Mesendoderm (in vitro differentiated cells): ENCODE measurements around the gene FMN1.

Experiments used
- DNase-seq: peaks from one replicate; pipeline ENCODE4 v3.0.0; 2013
- H2AK5ac ChIP-seq: 2 replicates; pipeline ENCODE4 v1.6.1; 2013; ENCODE audit warnings: low read length, inconsistent platforms
- H2BK120ac ChIP-seq: 2 replicates; pipeline ENCODE4 v1.6.1; 2013; ENCODE audit warnings: low read depth, mild to moderate bottlenecking, low read length, moderate library complexity, mixed read lengths
- H2BK15ac ChIP-seq: replicated peaks from 2 replicates; pipeline ENCODE4 v1.6.1; 2013; ENCODE audit warnings: low read depth, mild to moderate bottlenecking, moderate library complexity
- H2BK5ac ChIP-seq: 2 replicates; pipeline ENCODE4 v1.6.1; 2013; ENCODE audit warnings: low read length, inconsistent platforms
- H3K18ac ChIP-seq: 2 replicates; pipeline ENCODE4 v1.6.1; 2013; ENCODE audit warnings: mild to moderate bottlenecking, low read length, mixed read lengths
- H3K23ac ChIP-seq: one replicate; pipeline ENCODE4 v1.6.1; 2013; ENCODE audit warnings: low read length
- H3K27ac ChIP-seq: 2 replicates; pipeline ENCODE4 v1.5.1; 2013; ENCODE audit warnings: low read depth, mild to moderate bottlenecking, inconsistent platforms, low read length, moderate library complexity
- H3K27me3 ChIP-seq: 2 replicates; pipeline ENCODE4 v1.6.1; 2013; ENCODE audit warnings: low read length, control low read depth, mild to moderate bottlenecking, inconsistent platforms; ENCODE audit not compliant: insufficient read depth, poor library complexity
- H3K36me3 ChIP-seq: 2 replicates; pipeline ENCODE4 v1.6.1; 2013; ENCODE audit warnings: low read length, inconsistent platforms; ENCODE audit not compliant: control insufficient read depth, insufficient read depth
- H3K4ac ChIP-seq: one replicate; pipeline ENCODE4 v1.6.1; 2013; ENCODE audit warnings: low read depth, mild to moderate bottlenecking, low read length, moderate library complexity
- H3K4me1 ChIP-seq: 2 replicates; pipeline ENCODE4 v1.6.1; 2013; ENCODE audit warnings: low read depth, low read length, inconsistent platforms; ENCODE audit not compliant: control insufficient read depth
- H3K4me2 ChIP-seq: 2 replicates; pipeline ENCODE4 v1.6.1; 2013; ENCODE audit warnings: low read length
- H3K4me3 ChIP-seq: 2 replicates; pipeline ENCODE4 v1.5.1; 2013; ENCODE audit warnings: mild to moderate bottlenecking, low read length
- H3K56ac ChIP-seq: one replicate; pipeline ENCODE4 v1.6.1; 2013; ENCODE audit warnings: low read length
- H3K79me1 ChIP-seq: 2 replicates; pipeline ENCODE4 v1.6.1; 2013; ENCODE audit warnings: low read length, inconsistent platforms
- H3K79me2 ChIP-seq: 2 replicates; pipeline ENCODE4 v1.6.1; 2013; ENCODE audit warnings: mild to moderate bottlenecking, low read length; ENCODE audit not compliant: control insufficient read depth, insufficient read depth
- H3K9ac ChIP-seq: 2 replicates; pipeline ENCODE4 v1.6.1; 2013; ENCODE audit warnings: low read length, inconsistent platforms
- H4K5ac ChIP-seq: one replicate; pipeline ENCODE4 v1.6.1; 2013; ENCODE audit warnings: low read length
- H4K8ac ChIP-seq: one replicate; pipeline ENCODE4 v1.6.1; 2013; ENCODE audit warnings: low read depth, mild to moderate bottlenecking, control low read depth, low read length, moderate library complexity
- WGBS: extraction: QIAGEN DNeasy Blood & Tissue Kit; methylation state at CpG from one replicate; pipeline ENCODE4 v1.1.7; 2013; ENCODE audit warnings: low lambda C conversion rate, missing lambda C conversion rate; ENCODE audit not compliant: insufficient coverage; ENCODE audit errors: extremely low coverage; 5-methylcytosine and 5-hydroxymethylcytosine counted together

Gene FMN1

DNA sequence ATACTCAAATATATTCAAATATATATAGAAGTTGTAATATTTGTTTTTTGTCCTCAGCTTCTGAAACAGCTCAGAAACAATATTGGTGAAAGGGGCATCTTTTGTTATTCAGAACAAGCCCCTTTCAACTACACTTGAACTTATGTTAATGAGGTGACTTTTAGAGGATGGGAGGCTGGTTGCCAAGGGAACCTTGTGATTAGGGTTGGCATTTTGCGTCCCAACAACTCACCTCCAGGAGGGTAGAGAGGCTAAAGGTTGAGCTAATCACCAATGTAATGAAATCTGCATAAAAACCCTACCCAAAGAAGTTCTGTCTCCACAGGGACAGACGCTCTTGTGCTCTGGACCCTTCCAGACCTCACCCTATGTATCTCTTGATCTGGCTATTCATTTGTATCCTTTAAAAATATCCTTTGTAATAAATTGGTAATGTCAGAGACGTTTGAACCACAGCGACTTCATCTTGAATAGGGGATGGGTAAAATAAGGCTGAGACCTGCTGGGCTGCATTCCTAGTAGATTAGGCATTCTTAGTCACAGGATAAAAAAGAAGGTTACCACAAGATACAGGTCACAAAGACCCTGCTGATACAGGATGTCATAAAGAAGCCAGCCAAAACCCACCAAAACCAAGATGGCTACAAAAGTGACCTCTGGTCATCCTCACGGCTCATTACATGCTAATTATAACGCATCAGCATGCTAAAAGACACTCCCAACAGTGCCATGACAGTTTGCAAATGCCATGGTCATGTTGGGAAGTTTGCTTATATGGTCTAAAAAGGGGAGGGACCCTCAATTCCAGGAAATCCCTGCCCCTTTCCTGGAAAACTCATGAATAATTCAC lies 111.1 kb downstream of the FMN1 start:
- peak; percentile 88 for DNase-seq
- Histone ChIP-seq H2BK5ac (no peak overlapping the region), H2AK5ac (no peak overlapping the region), H3K4me3 (no peak overlapping the region), H3K79me1 (no peaks in the 10 kb centered on the region), H3K27me3 (no peaks in the 10 kb centered on the region), H4K5ac (no peak overlapping the region), H3K36me3 (no peaks in the 10 kb centered on the region), H2BK120ac (no peak overlapping the region), H3K23ac (no peak overlapping the region), H3K79me2 (no peaks in the 10 kb centered on the region), H4K8ac (no peak overlapping the region), H3K27ac (no peak overlapping the region), H3K56ac (no peak overlapping the region), H2BK15ac (no peak overlapping the region), H3K4me1 (peaks cover 2% of the 10 kb centered on the region), H3K9ac (no peak overlapping the region), H3K4ac (no peak overlapping the region), H3K4me2 (no peak overlapping the region), H3K18ac (no peak overlapping the region)
- WGBS: no CpG with 5 or more reads among the region's 6 CpGs

DNA sequence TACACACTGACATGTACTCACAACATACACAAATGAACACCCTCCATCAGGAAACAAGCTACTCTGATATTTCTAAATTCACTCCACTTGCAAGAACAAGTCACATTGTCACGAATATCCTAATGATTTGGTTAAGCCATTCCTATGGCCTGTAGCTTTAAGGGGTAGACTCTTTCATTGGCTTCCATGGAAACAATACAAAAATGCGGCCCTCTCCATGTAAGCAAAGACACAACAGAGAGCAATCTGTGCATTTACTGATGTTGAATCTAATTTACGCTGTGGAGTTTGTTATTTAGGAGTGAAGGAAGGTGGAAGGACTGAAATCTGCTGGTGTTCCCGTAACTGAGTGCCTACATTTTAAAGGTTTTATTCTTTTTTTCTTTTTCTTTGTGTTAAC lies 114.5 kb downstream of the FMN1 start:
- H3K23ac ChIP-seq: no peak overlapping the region
- H3K79me1 ChIP-seq: no peaks in the 10 kb centered on the region
- H4K5ac ChIP-seq: no peak overlapping the region
- no peak overlapping the region for H4K8ac ChIP-seq
- no peaks in the 10 kb centered on the region for H3K79me2 ChIP-seq
- H3K4ac ChIP-seq: no peak overlapping the region
- H2AK5ac ChIP-seq: no peak overlapping the region
- no peak overlapping the region for H3K56ac ChIP-seq
- no peak overlapping the region for H2BK120ac ChIP-seq
- WGBS: no CpG with 5 or more reads among the region's 4 CpGs
- H3K36me3 ChIP-seq: no peaks in the 10 kb centered on the region
- no peaks in the 10 kb centered on the region for H3K27me3 ChIP-seq
- H3K18ac ChIP-seq: no peak overlapping the region
- no peak overlapping the region for H3K9ac ChIP-seq
- no peak overlapping the region for H3K4me3 ChIP-seq
- no peak overlapping the region for H2BK5ac ChIP-seq
- H3K4me2 ChIP-seq: no peak overlapping the region
- H3K4me1 ChIP-seq: peaks cover 2% of the 10 kb centered on the region
- H3K27ac ChIP-seq: no peak overlapping the region
- H2BK15ac ChIP-seq: no peak overlapping the region
- DNase-seq: no peak

DNA sequence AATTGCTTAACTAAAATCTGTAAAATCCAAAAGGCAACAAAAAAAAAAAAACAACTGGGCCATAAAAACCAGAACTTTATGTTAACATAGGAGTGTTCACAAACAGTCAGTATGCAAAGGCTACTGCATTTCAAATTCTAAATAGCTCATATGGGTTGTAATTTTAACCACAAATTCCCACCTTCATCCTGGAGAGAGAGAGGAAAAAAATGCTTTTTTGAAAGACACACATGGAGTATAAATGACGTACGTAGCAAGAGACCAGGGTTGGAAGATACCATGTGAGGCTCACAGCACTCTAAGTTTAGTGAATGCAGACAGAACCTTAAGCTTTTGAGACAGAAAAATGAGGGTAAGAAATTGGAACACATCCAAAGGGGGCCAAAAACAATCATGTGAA lies 115.9 kb downstream of the FMN1 start:
- Histone ChIP-seq H4K8ac (no peak overlapping the region), H4K5ac (no peak overlapping the region), H2BK120ac (no peak overlapping the region), H2BK15ac (no peak overlapping the region), H2AK5ac (no peak overlapping the region), H3K56ac (no peak overlapping the region), H3K23ac (no peak overlapping the region), H3K79me1 (no peaks in the 10 kb centered on the region), H3K9ac (no peak overlapping the region), H3K27me3 (no peaks in the 10 kb centered on the region), H2BK5ac (no peak overlapping the region), H3K4me2 (no peak overlapping the region), H3K4me3 (no peak overlapping the region), H3K4ac (no peak overlapping the region), H3K4me1 (peaks cover 2% of the 10 kb centered on the region), H3K18ac (no peak overlapping the region), H3K36me3 (no peaks in the 10 kb centered on the region), H3K79me2 (no peaks in the 10 kb centered on the region), H3K27ac (no peak overlapping the region)
- WGBS: no CpG with 5 or more reads among the region's 2 CpGs
- DNase-seq: no peak

DNA sequence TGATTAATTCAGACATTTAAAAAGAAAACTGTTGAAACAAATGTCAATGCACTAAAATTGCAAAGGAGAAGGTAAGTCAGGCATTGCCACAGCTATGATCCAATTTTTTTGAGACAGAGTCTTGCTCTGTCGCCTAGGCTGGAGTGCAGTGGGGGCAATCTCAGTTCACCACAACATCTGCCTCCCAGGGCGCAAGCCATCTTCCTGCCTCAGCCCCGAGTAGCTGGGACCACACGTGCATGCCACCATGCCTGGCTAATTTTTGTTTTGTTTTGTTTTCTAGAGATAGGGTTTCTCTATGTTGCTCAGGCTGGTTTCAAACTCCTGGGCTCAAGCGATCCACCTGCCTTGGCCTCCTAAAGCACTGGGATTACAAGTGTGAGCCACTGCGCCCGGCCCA lies 117.6 kb downstream of the FMN1 start:
- DNase-seq: no peak
- Histone ChIP-seq H3K23ac (no peak overlapping the region), H3K18ac (no peak overlapping the region), H2BK5ac (no peak overlapping the region), H3K56ac (no peak overlapping the region), H2AK5ac (no peak overlapping the region), H4K5ac (no peak overlapping the region), H3K79me2 (no peaks in the 10 kb centered on the region), H3K4ac (no peak overlapping the region), H3K9ac (no peak overlapping the region), H3K36me3 (no peaks in the 10 kb centered on the region), H3K4me3 (no peak overlapping the region), H2BK120ac (no peak overlapping the region), H3K27ac (no peak overlapping the region), H4K8ac (no peak overlapping the region), H3K27me3 (no peaks in the 10 kb centered on the region), H3K4me1 (no peaks in the 10 kb centered on the region), H3K79me1 (no peaks in the 10 kb centered on the region), H3K4me2 (no peak overlapping the region), H2BK15ac (no peak overlapping the region)
- WGBS: no CpG with 5 or more reads among the region's 7 CpGs

DNA sequence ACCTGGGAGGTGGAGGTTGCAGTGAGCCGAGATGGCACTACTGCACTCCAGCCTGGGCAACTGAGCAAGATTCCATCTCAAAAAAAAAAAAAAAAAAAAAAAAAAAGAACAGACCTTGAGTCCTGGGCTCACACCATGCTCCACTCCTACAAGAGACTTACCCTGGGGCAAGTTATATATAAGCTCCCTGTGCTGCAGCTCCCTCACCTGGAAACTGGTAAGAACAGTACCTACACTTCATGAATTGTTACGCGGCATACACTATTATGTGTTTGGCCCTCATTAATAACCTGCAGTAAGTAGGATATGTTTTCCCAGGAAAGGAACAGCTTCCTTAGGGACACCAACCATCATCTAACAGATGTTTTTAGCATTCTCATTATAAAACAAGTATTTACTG lies 119.6 kb downstream of the FMN1 start:
- Histone ChIP-seq H2BK120ac (no peak overlapping the region), H3K27ac (no peak overlapping the region), H2BK5ac (no peak overlapping the region), H3K4me3 (no peak overlapping the region), H3K9ac (no peak overlapping the region), H3K79me2 (no peaks in the 10 kb centered on the region), H3K18ac (no peak overlapping the region), H2AK5ac (no peak overlapping the region), H3K56ac (no peak overlapping the region), H3K27me3 (no peaks in the 10 kb centered on the region), H3K79me1 (no peaks in the 10 kb centered on the region), H3K23ac (no peak overlapping the region), H4K8ac (no peak overlapping the region), H3K4ac (no peak overlapping the region), H4K5ac (no peak overlapping the region), H3K4me1 (no peaks in the 10 kb centered on the region), H3K4me2 (no peak overlapping the region), H2BK15ac (no peak overlapping the region), H3K36me3 (no peaks in the 10 kb centered on the region)
- DNase-seq: peak; percentile 76
- no CpG with 5 or more reads among the region's 3 CpGs for WGBS

DNA sequence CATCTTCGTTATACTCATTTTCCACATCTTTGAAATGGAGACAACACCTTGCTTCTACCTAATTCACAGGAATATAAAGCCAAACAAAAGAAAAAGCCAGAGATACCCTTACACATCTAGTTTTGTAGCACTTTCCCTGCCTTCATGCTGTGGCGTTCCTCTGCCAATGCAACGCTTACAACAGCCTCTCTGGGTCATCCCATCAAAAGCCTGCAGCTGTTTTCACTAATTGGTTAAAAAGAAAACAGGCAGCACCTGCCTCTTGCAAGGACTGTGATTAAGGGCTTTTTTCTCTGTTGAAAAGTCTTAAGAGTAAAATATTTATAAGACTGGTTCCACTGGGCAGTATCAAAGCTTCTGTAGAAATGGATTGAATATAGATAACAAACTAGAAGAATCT lies 120.3 kb downstream of the FMN1 start:
- Histone ChIP-seq H3K36me3 (no peaks in the 10 kb centered on the region), H4K5ac (no peak overlapping the region), H3K79me2 (no peaks in the 10 kb centered on the region), H3K9ac (no peak overlapping the region), H2BK15ac (no peak overlapping the region), H2BK120ac (no peak overlapping the region), H3K23ac (no peak overlapping the region), H3K4me3 (no peak overlapping the region), H3K18ac (no peak overlapping the region), H3K79me1 (no peaks in the 10 kb centered on the region), H2AK5ac (no peak overlapping the region), H3K4me2 (no peak overlapping the region), H3K27ac (no peak overlapping the region), H3K27me3 (no peaks in the 10 kb centered on the region), H2BK5ac (no peak overlapping the region), H4K8ac (no peak overlapping the region), H3K4ac (no peak overlapping the region), H3K4me1 (no peaks in the 10 kb centered on the region), H3K56ac (no peak overlapping the region)
- WGBS: no CpG with 5 or more reads among the region's 3 CpGs
- no peak for DNase-seq
